Left renal cortex interstitium (tissue), 4 donors: ENCODE results near the gene BPTF. TPM values are rescaled to one million over a fixed set of nuclear protein-coding genes. Genes with fewer than 3 reads are reported as not detected.
"Not testable (repeated sequence)": the region's sequence is repeated elsewhere in the genome, so short reads cannot be mapped to it uniquely, and the experiment has no call there.

ENCODE experiments used
- DNase-seq, 4 donors: peaks; one replicate each; pipeline ENCODE4 v3.0.0-alpha.2; 2013; ENCODE audit warnings: low read depth in 4 of 4, low spot score in 2 of 4, missing footprints in 1 of 4
- polyA plus RNA-seq, 4 donors: library from polyadenylated mRNA; unstranded; fragments of 120-200 nt; gene quantifications; one replicate each; pipeline ENCODE4 v1.2.1, GENCODE V29; 2013; ENCODE audit not compliant: insufficient read length in 4 of 4

BPTF gene
- polyA plus RNA-seq, 4 donors = 87.8 to 136 (median 115) TPM

- DNase-seq = not testable (repeated sequence)
These were observed 136.9 kb downstream of the BPTF start for GRCh38 chr17:67962156-67962555.

GRCh38 chr17:67963145-67963572 is 137.9 kb downstream of the BPTF start:
- DNase-seq = peak in 2 of 4 donors; percentile 21 to 34

- no peak for DNase-seq
These were observed 145.5 kb downstream of the BPTF start for GRCh38 chr17:67970783-67971182.

- DNase-seq = no peak
These were observed 148.9 kb downstream of the BPTF start for GRCh38 chr17:67974185-67974584.

- no peak for DNase-seq
These were observed 149.3 kb downstream of the BPTF start for GRCh38 chr17:67974598-67975066.

- DNase-seq = not testable (repeated sequence)
These were observed 151.0 kb downstream of the BPTF start for GRCh38 chr17:67976306-67976705.

- DNase-seq = no peak
These were observed 155.2 kb downstream of the BPTF start for GRCh38 chr17:67980456-67980855.

- DNase-seq = not testable (repeated sequence)
These were observed 155.6 kb downstream of the BPTF start for GRCh38 chr17:67980883-67981282.

GRCh38 chr17:67982034-67982640 is 156.8 kb downstream of the BPTF start:
- no peak for DNase-seq

- no peak for DNase-seq
These were observed 157.5 kb downstream of the BPTF start for GRCh38 chr17:67982686-67983382.

- no peak for DNase-seq
These were observed 158.0 kb downstream of the BPTF start for GRCh38 chr17:67983383-67983688.

- no peak for DNase-seq
These were observed 165.6 kb downstream of the BPTF start for GRCh38 chr17:67990909-67991308.

- no peak for DNase-seq
These were observed 167.3 kb downstream of the BPTF start for GRCh38 chr17:67992548-67993152.

GRCh38 chr17:67993153-67993997 is 168.1 kb downstream of the BPTF start:
- peak in 3 of 4 donors; percentile 65 to 77 (median 67) for DNase-seq

- peak in 1 of 4 donors; percentile 19 for DNase-seq
These were observed 168.7 kb downstream of the BPTF start for GRCh38 chr17:67993998-67994361.

GRCh38 chr17:67994817-67995569 is 169.7 kb downstream of the BPTF start:
- no peak for DNase-seq

GRCh38 chr17:67995570-67996263 is 170.4 kb downstream of the BPTF start:
- peak in 1 of 4 donors; percentile 11 for DNase-seq

- not testable (repeated sequence) for DNase-seq
These were observed 171.2 kb downstream of the BPTF start, which contains the start of gene C17orf58 for GRCh38 chr17:67996301-67997171. TSS of gene C17orf58 (minus strand) at chr17:67996469. CDS start at chr17:67996198, 271 bp downstream.

- no peak for DNase-seq
These were observed 173.2 kb downstream of the BPTF start for GRCh38 chr17:67998466-67998865.
